ENCODE data around the gene HIBADH.

The HIBADH gene

GRCh38 chr7:27634671-27635493 is 27.8 kb downstream of the HIBADH start:
- no peak for DNase-seq

- no peak for DNase-seq
Observed at GRCh38 chr7:27633062-27633461, 29.6 kb downstream of the HIBADH start.

- no peak for DNase-seq
Observed at GRCh38 chr7:27631391-27631790, 31.3 kb downstream of the HIBADH start.

GRCh38 chr7:27627146-27627545 is 35.5 kb downstream of the HIBADH start:
- DNase-seq = no peak

GRCh38 chr7:27619492-27619891 is 43.2 kb downstream of the HIBADH start:
- DNase-seq = no peak

GRCh38 chr7:27617651-27618381 is 44.9 kb downstream of the HIBADH start:
- no peak for DNase-seq

GRCh38 chr7:27616914-27617548 is 45.7 kb downstream of the HIBADH start:
- no peak for DNase-seq

GRCh38 chr7:27616186-27616491 is 46.5 kb downstream of the HIBADH start:
- no peak for DNase-seq

GRCh38 chr7:27615420-27616185 is 47.1 kb downstream of the HIBADH start:
- no peak for DNase-seq

GRCh38 chr7:27614095-27614494 is 48.6 kb downstream of the HIBADH start:
- no peak for DNase-seq

- DNase-seq = no peak
Observed at GRCh38 chr7:27611059-27611458, 51.6 kb downstream of the HIBADH start.

- no peak for DNase-seq
Observed at GRCh38 chr7:27608776-27609495, 53.7 kb downstream of the HIBADH start.

- DNase-seq = no peak
Observed at GRCh38 chr7:27607210-27607606, 55.5 kb downstream of the HIBADH start.

GRCh38 chr7:27606270-27607209 is 56.1 kb downstream of the HIBADH start:
- DNase-seq = no peak

GRCh38 chr7:27605689-27606269 is 56.9 kb downstream of the HIBADH start:
- DNase-seq = no peak

GRCh38 chr7:27605283-27605682 is 57.4 kb downstream of the HIBADH start:
- DNase-seq = no peak

- no peak for DNase-seq
Observed at GRCh38 chr7:27603813-27604212, 58.9 kb downstream of the HIBADH start.

- no peak for DNase-seq
Observed at GRCh38 chr7:27602766-27603165, 59.9 kb downstream of the HIBADH start.

GRCh38 chr7:27601217-27601616 is 61.5 kb downstream of the HIBADH start:
- DNase-seq = no peak

GRCh38 chr7:27600247-27600646 is 62.4 kb downstream of the HIBADH start:
- DNase-seq = no peak

GRCh38 chr7:27595009-27595408 is 67.7 kb downstream of the HIBADH start:
- DNase-seq = no peak
